NCI-H82 treated with DMSO at 0.1 percent for 48 hours (cell line): ENCODE measurements around the gene NDUFA9.

Experiments
- DNase-seq: peaks from one replicate; lab custom pipeline; 2025; ENCODE audit not compliant: unreplicated experiment; lab: John Stamatoyannopoulos, UW

Gene NDUFA9

GRCh38 chr12:4648501-4649357 is at the start of gene NDUFA9, which contains the start of gene AKAP3:
TSS of gene NDUFA9 (plus strand) at chr12:4649114. CDS start at chr12:4649127, 13 bp downstream.
TSS of gene AKAP3 (minus strand) at chr12:4649051. CDS start at chr12:4638196, 10,855 bp downstream.
- DNase-seq: peak; percentile 78

- DNase-seq: no peak
Observed at GRCh38 chr12:4603421-4603820, 45.5 kb upstream of the NDUFA9 start.

GRCh38 chr12:4603946-4604345 is 45.0 kb upstream of the NDUFA9 start:
- no peak for DNase-seq

GRCh38 chr12:4604684-4605193 is 44.2 kb upstream of the NDUFA9 start:
- DNase-seq: peak; percentile 84

- peak; percentile 96 for DNase-seq
Observed at GRCh38 chr12:4607056-4607455, 41.9 kb upstream of the NDUFA9 start.

GRCh38 chr12:4609071-4609470 is 39.8 kb upstream of the NDUFA9 start:
- no peak for DNase-seq

- peak; percentile 95 for DNase-seq
Observed at GRCh38 chr12:4610481-4610880, 38.4 kb upstream of the NDUFA9 start.

- no peak for DNase-seq
Observed at GRCh38 chr12:4615667-4616066, 33.2 kb upstream of the NDUFA9 start.

- DNase-seq: no peak
Observed at GRCh38 chr12:4621511-4621910, 27.4 kb upstream of the NDUFA9 start.

GRCh38 chr12:4626543-4626942 is 22.4 kb upstream of the NDUFA9 start:
- DNase-seq: no peak

- DNase-seq: no peak
Observed at GRCh38 chr12:4628406-4628805, 20.5 kb upstream of the NDUFA9 start.

- DNase-seq: no peak
Observed at GRCh38 chr12:4630262-4630661, 18.7 kb upstream of the NDUFA9 start.

GRCh38 chr12:4643747-4644146 is 5.2 kb upstream of the NDUFA9 start:
- no peak for DNase-seq

- no peak for DNase-seq
Observed at GRCh38 chr12:4645023-4645422, 3.9 kb upstream of the NDUFA9 start.

- DNase-seq: no peak
Observed at GRCh38 chr12:4648104-4648500, 812 bp upstream of the NDUFA9 start.

GRCh38 chr12:4649358-4649661 is 396 bp downstream of the NDUFA9 start:
- DNase-seq: no peak

GRCh38 chr12:4653257-4653656 is 4.3 kb downstream of the NDUFA9 start:
- no peak for DNase-seq

- no peak for DNase-seq
Observed at GRCh38 chr12:4653691-4654090, 4.8 kb downstream of the NDUFA9 start.

- DNase-seq: no peak
Observed at GRCh38 chr12:4663971-4664505, 15.1 kb downstream of the NDUFA9 start.

- no peak for DNase-seq
Observed at GRCh38 chr12:4665236-4665635, 16.3 kb downstream of the NDUFA9 start.

- no peak for DNase-seq
Observed at GRCh38 chr12:4679711-4680110, 30.8 kb downstream of the NDUFA9 start.

- DNase-seq: no peak
Observed at GRCh38 chr12:4681732-4682131, 32.8 kb downstream of the NDUFA9 start.
